H1 (cell line): ENCODE measurements around the gene TSKS. TPM values are rescaled to one million over a fixed set of nuclear protein-coding genes. Genes with fewer than 3 reads are reported as not detected.

Experiments used
- CTCF ChIA-PET: fragments of 300-600 bp; sonication (Branson Sonifier 250); formaldehyde crosslinking; loops from one replicate; lab custom pipeline; 2021; ENCODE audit not compliant: partially characterized antibody; lab: Charles Lee
- POLR2A ChIA-PET: fragments of 300-600 bp; sonication (Branson Sonifier 250); formaldehyde crosslinking; loops from one replicate; lab custom pipeline; 2021; ENCODE audit warnings: inconsistent platforms; ENCODE audit not compliant: partially characterized antibody; lab: Charles Lee
- DNase-seq, 2 experiments: peaks; one replicate each; pipeline versions ENCODE4 v3.0.0 to v3.0.0-alpha.2; 2010 to 2022; ENCODE audit warnings: low spot score in 2 of 2, low read depth in 1 of 2, mixed read lengths in 1 of 2
- FAIRE-seq: peaks from 2 replicates; lab custom pipeline; 2011; peaks lifted over from hg19 to GRCh38; lab: Jason Lieb, UNC
- H2AFZ ChIP-seq: 2 replicates; pipeline ENCODE4 v1.8.1; 2012; ENCODE audit warnings: low read length, inconsistent platforms
- H2AK5ac ChIP-seq: 2 replicates; pipeline ENCODE4 v1.6.1; 2013; ENCODE audit warnings: low read depth, low read length
- H2BK120ac ChIP-seq: replicated peaks from 2 replicates; pipeline ENCODE3; 2013; ENCODE audit warnings: low read depth, low read length, inconsistent platforms
- H2BK12ac ChIP-seq: 2 replicates; pipeline ENCODE4 v1.6.1; 2013; ENCODE audit warnings: low read depth, low read length
- H2BK15ac ChIP-seq: 2 replicates; pipeline ENCODE4 v1.6.1; 2013; ENCODE audit warnings: low read length
- H2BK20ac ChIP-seq: 2 replicates; pipeline ENCODE4 v1.6.1; 2013; ENCODE audit warnings: low read length
- H2BK5ac ChIP-seq: 2 replicates; pipeline ENCODE4 v1.6.1; 2013; ENCODE audit warnings: low read depth, low read length
- H3K14ac ChIP-seq: 2 replicates; pipeline ENCODE4 v1.6.1; 2013; ENCODE audit warnings: inconsistent platforms; ENCODE audit not compliant: insufficient read length
- H3K18ac ChIP-seq: 2 replicates; pipeline ENCODE4 v1.6.1; 2013; ENCODE audit warnings: low read length; ENCODE audit errors: extremely low read depth
- H3K23ac ChIP-seq: 2 replicates; pipeline ENCODE4 v1.6.1; 2013; ENCODE audit warnings: inconsistent platforms; ENCODE audit not compliant: insufficient read length
- H3K23me2 ChIP-seq: 2 replicates; pipeline ENCODE4 v1.6.1; 2013; ENCODE audit warnings: low read depth, low read length
- H3K27ac ChIP-seq: 2 replicates; pipeline ENCODE4 v1.6.1; 2011; ENCODE audit warnings: low read depth, low read length, inconsistent platforms
- H3K27me3 ChIP-seq, 4 experiments: replicated peaks in 1 of 4; 1 replicate in 1 of 4; 2 replicates in 3 of 4; pipeline versions ENCODE4 v1.6.1 to v1.8.1; 2011 to 2013; ENCODE audit warnings: low read length in 3 of 4, mild to moderate bottlenecking in 3 of 4, inconsistent platforms in 2 of 4, mixed read lengths in 2 of 4, moderate library complexity in 1 of 4; ENCODE audit not compliant: control insufficient read depth in 3 of 4, insufficient read depth in 3 of 4; ENCODE audit errors: extremely low read depth in 1 of 4
- H3K36me3 ChIP-seq, 4 experiments: 2 replicates each; pipeline versions ENCODE4 v1.6.1 to v1.8.1; 2011 to 2013; ENCODE audit warnings: mild to moderate bottlenecking in 4 of 4, low read length in 3 of 4, moderate library complexity in 2 of 4, control low read depth in 1 of 4, inconsistent platforms in 1 of 4; ENCODE audit not compliant: insufficient read depth in 4 of 4, control insufficient read depth in 2 of 4
- H3K4ac ChIP-seq: replicated peaks from 2 replicates; pipeline ENCODE3; 2013; ENCODE audit warnings: low read length, low read depth, mixed read lengths, inconsistent platforms; ENCODE audit not compliant: insufficient read length
- H3K4me1 ChIP-seq, 4 experiments: replicated peaks in 1 of 4; 1 replicate in 1 of 4; 2 replicates in 3 of 4; pipeline versions ENCODE4 v1.6.1 to v1.8.1; 2011 to 2013; ENCODE audit warnings: low read length in 3 of 4, inconsistent platforms in 2 of 4, mixed read lengths in 1 of 4; ENCODE audit not compliant: insufficient read depth in 4 of 4, control insufficient read depth in 3 of 4
- H3K4me2 ChIP-seq, 2 experiments: 2 replicates each; pipeline versions ENCODE4 v1.6.1 to v1.8.1; 2011 to 2013; ENCODE audit warnings: low read depth in 2 of 2, low read length in 2 of 2, control low read depth in 1 of 2, inconsistent platforms in 1 of 2, mild to moderate bottlenecking in 1 of 2; ENCODE audit not compliant: insufficient read depth in 1 of 2
- H3K4me3 ChIP-seq, 4 experiments: fragments of 200-600, 300-600 bp in 1 of 4; sonication (generic), shearing (Covaris generic), sonication (Bioruptor Twin) in 1 of 4; 2 replicates each; pipeline versions ENCODE4 v1.5.1 to v1.8.1; 2011 to 2016; ENCODE audit warnings: low read length in 4 of 4, low read depth in 3 of 4, control low read depth in 2 of 4, inconsistent platforms in 2 of 4, mild to moderate bottlenecking in 2 of 4, mixed read lengths in 1 of 4, moderate library complexity in 1 of 4; ENCODE audit not compliant: insufficient read depth in 2 of 4; ENCODE audit errors: extremely low read depth in 1 of 4
- H3K56ac ChIP-seq: replicated peaks from 2 replicates; pipeline ENCODE3; 2013; ENCODE audit warnings: low read depth, mild to moderate bottlenecking, mixed read lengths, low read length, inconsistent platforms; ENCODE audit not compliant: insufficient read length
- H3K79me1 ChIP-seq: 2 replicates; pipeline ENCODE4 v1.6.1; 2013; ENCODE audit warnings: low read depth, low read length, control low read depth
- H3K79me2 ChIP-seq, 2 experiments: 2 replicates each; pipeline versions ENCODE4 v1.6.1 to v1.8.1; 2012 to 2013; ENCODE audit warnings: low read length in 2 of 2, mild to moderate bottlenecking in 2 of 2, inconsistent platforms in 1 of 2; ENCODE audit not compliant: insufficient read depth in 2 of 2, control insufficient read depth in 1 of 2
- H3K9ac ChIP-seq, 4 experiments: replicated peaks in 1 of 4; 1 replicate in 1 of 4; 2 replicates in 3 of 4; pipeline versions ENCODE4 v1.6.1 to v1.8.1; 2011 to 2013; ENCODE audit warnings: low read depth in 3 of 4, low read length in 3 of 4, control low read depth in 2 of 4, mild to moderate bottlenecking in 2 of 4, moderate library complexity in 2 of 4, inconsistent platforms in 1 of 4; ENCODE audit errors: extremely low read depth in 1 of 4
- H3K9me3 ChIP-seq, 2 experiments: 2 replicates each; pipeline versions ENCODE4 v1.6.1 to v1.8.1; 2012 to 2013; ENCODE audit warnings: mild to moderate bottlenecking in 2 of 2, moderate library complexity in 2 of 2, control low read depth in 1 of 2, inconsistent platforms in 1 of 2, low read depth in 1 of 2, low read length in 1 of 2, mixed read lengths in 1 of 2; ENCODE audit not compliant: insufficient read depth in 2 of 2
- H4K20me1 ChIP-seq, 2 experiments: replicated peaks in 1 of 2; 2 replicates each; pipeline versions ENCODE3 to v1.8.1; 2011 to 2013; ENCODE audit warnings: inconsistent platforms in 2 of 2, low read length in 2 of 2, mild to moderate bottlenecking in 1 of 2; ENCODE audit not compliant: insufficient read depth in 2 of 2, control insufficient read depth in 1 of 2
- H4K5ac ChIP-seq: 2 replicates; pipeline ENCODE4 v1.6.1; 2013; ENCODE audit warnings: low read length, low read depth, mixed read lengths, inconsistent platforms; ENCODE audit not compliant: insufficient read length
- H4K8ac ChIP-seq: 2 replicates; pipeline ENCODE4 v1.8.0; 2013; ENCODE audit warnings: mild to moderate bottlenecking, moderate library complexity, low read length, inconsistent platforms; ENCODE audit not compliant: insufficient read depth; ENCODE audit errors: extremely low read depth
- H4K91ac ChIP-seq: replicated peaks from 2 replicates; pipeline ENCODE3; 2013; ENCODE audit warnings: low read length, mixed read lengths, inconsistent platforms; ENCODE audit not compliant: insufficient read length
- HDAC2 ChIP-seq, 2 experiments: fragments of 300-600 bp in 1 of 2; sonication (generic) in 1 of 2; IDR thresholded peaks; 2 replicates each; pipeline ENCODE4 v1.6.1; 2011 to 2012; ENCODE audit warnings: low read depth in 2 of 2, low read length in 2 of 2, mild to moderate bottlenecking in 2 of 2, moderate library complexity in 2 of 2, borderline replicate concordance in 1 of 2, inconsistent platforms in 1 of 2
- WGBS, 2 experiments: shearing (Covaris generic) in 1 of 2; methylation state at CpG; one replicate each; pipeline versions ENCODE4 v1.1.6 to v1.1.7; 2013 to 2015; ENCODE audit warnings: low lambda C conversion rate in 2 of 2, mixed read lengths in 2 of 2, inconsistent platforms in 1 of 2, low coverage in 1 of 2, missing lambda C conversion rate in 1 of 2; ENCODE audit not compliant: insufficient replicate concordance in 2 of 2, insufficient coverage in 1 of 2, insufficient read length in 1 of 2; ENCODE audit errors: extremely low coverage in 1 of 2, missing lambda C conversion rate in 1 of 2; 5-methylcytosine and 5-hydroxymethylcytosine counted together
- polyA plus RNA-seq, 7 experiments: library from polyadenylated mRNA; depleted of rRNA in 3 of 7; stranded (reverse) in 5 of 7; unstranded in 2 of 7; fragments of >200 nt in 5 of 7; fragments of 200-250 nt in 2 of 7; gene quantifications; 1 replicate in 5 of 7; 2 replicates in 1 of 7; 4 replicates in 1 of 7; pipeline versions ENCODE4 v1.2.1 to v1.2.3, GENCODE V29; 2011 to 2013; ENCODE audit warnings: missing spikeins in 2 of 7, mixed read lengths in 2 of 7
- total RNA-seq: library from RNA; stranded (reverse); fragmentation: NEBNext Ultra II Directional; extraction: Animal tissue kit (Norgen Biotek cat#: 25700); gene quantifications from 2 replicates; pipeline ENCODE4 v1.2.1, GENCODE V29; 2021

The TSKS gene
- total and polyA plus RNA-seq, 2 of the 8 experiments (the other 6 are each of a cell fraction or from before 2014, with no cell fraction given) = 0.21 TPM; not detected in 1

GRCh38 chr19:49770529-49770928 is 7.4 kb upstream of the TSKS start:
- H3K4me1 ChIP-seq = peaks cover 0 to 7% (median 2%) of the 10 kb centered on the region in 4 experiments; a peak in 4 of 7 replicates
- H4K5ac ChIP-seq = no peak overlapping the region
- H3K4me2 ChIP-seq = no peak overlapping the region
- H3K9me3 ChIP-seq = no peaks in the 10 kb centered on the region
- H3K14ac ChIP-seq = no peak overlapping the region
- H3K18ac ChIP-seq = no peak overlapping the region
- WGBS, 2 experiments = 93% methylated on average over 8 of the region's 8 CpGs; no CpG with 5 or more reads in 1 of the 2 experiments
- peaks cover 11% of the 10 kb centered on the region for H3K23me2 ChIP-seq
- no peak overlapping the region for H2AK5ac ChIP-seq
- no peak overlapping the region; a peak in 1 of 7 replicates for H3K9ac ChIP-seq
- no peak overlapping the region for H3K4ac ChIP-seq
- no peak overlapping the region for H4K91ac ChIP-seq
- no peak overlapping the region for H2BK12ac ChIP-seq
- no peak overlapping the region for H3K4me3 ChIP-seq
- no peak overlapping the region for H4K8ac ChIP-seq
- H3K36me3 ChIP-seq = no peaks in the 10 kb centered on the region; a peak in 1 of 8 replicates
- FAIRE-seq (no peak), DNase-seq (no peak)
- H2BK15ac ChIP-seq = no peak overlapping the region
- no peak for TF ChIP-seq HDAC2 (IDR thresholded peaks at IDR 0.05; ENCODE audit: borderline replicate concordance in 1 of 2, low read depth in 2 of 2, low read length in 2 of 2)
- H3K79me2 ChIP-seq = peaks cover 0 to 24% of the 10 kb centered on the region in 2 experiments; a peak in 2 of 4 replicates
- peaks cover 2 to 7% of the 10 kb centered on the region in 2 experiments for H4K20me1 ChIP-seq
- H3K23ac ChIP-seq = no peak overlapping the region
- H2BK20ac ChIP-seq = no peak overlapping the region
- no peak overlapping the region for H3K56ac ChIP-seq
- no peaks in the 10 kb centered on the region for H3K27me3 ChIP-seq
- peaks cover 30% of the 10 kb centered on the region for H3K79me1 ChIP-seq
- no peak overlapping the region for H2AFZ ChIP-seq
- no peak overlapping the region for H3K27ac ChIP-seq
- H2BK5ac ChIP-seq = no peak overlapping the region
- H2BK120ac ChIP-seq = no peak overlapping the region
- POLR2A ChIA-PET = interaction anchor here (0.9 kb wide), 1 partner anchor 23 kb away, joined by 4 read pairs; no protein-coding TSS in a partner anchor
- CTCF ChIA-PET = no interaction called here
